A549 (cell line): Measurements from ENCODE around the gene NECTIN1. TPM values are rescaled to one million over a fixed set of nuclear protein-coding genes. Genes with fewer than 3 reads are reported as not detected.

Experiments used
- ATAC-seq, 2 experiments: fragments of 200-7000 bp in 1 of 2; fragments of >200 bp in 1 of 2; cut with Nextera tagmentation in 1 of 2; cut with Tn5 transposase in 1 of 2; 3 replicates each; pipeline versions ENCODE4 v1.8.0 to v1.9.1; 2018 to 2020; ENCODE audit warnings: mild to moderate bottlenecking in 1 of 2, moderate library complexity in 1 of 2
- CTCF ChIA-PET: fragments of 300-600 bp; sonication (Branson Sonifier 250); formaldehyde crosslinking; extraction: SDS; loops from one replicate; lab custom pipeline; 2021; ENCODE audit warnings: antibody characterized with exemption, inconsistent platforms; lab: Yijun Ruan, JAX
- POLR2A ChIA-PET: fragments of 350-600 bp; formaldehyde crosslinking; extraction: SDS; loops from one replicate; lab custom pipeline; 2021; ENCODE audit warnings: antibody characterized with exemption, inconsistent platforms; lab: Yijun Ruan, JAX
- DNase-seq, 2 experiments: peaks; one replicate each; pipeline versions ENCODE4 v3.0.0 to v3.0.0-alpha.2; 2011 to 2016; ENCODE audit warnings: low read depth in 1 of 2, low spot score in 1 of 2
- FAIRE-seq: peaks from 2 replicates; lab custom pipeline; 2011; peaks lifted over from hg19 to GRCh38; lab: Jason Lieb, UNC
- H3K27ac ChIP-seq, 2 experiments: fragments of >200 bp; sonication (Bioruptor Twin); formaldehyde crosslinking; 3 replicates each; pipeline ENCODE4 v1.5.1; 2016 to 2017
- H3K4me1 ChIP-seq: fragments of >200 bp; sonication (Bioruptor Twin); formaldehyde crosslinking; 3 replicates; pipeline ENCODE4 v1.6.1; 2016
- H3K4me2 ChIP-seq: fragments of >200 bp; sonication (Bioruptor Twin); formaldehyde crosslinking; 3 replicates; pipeline ENCODE4 v1.6.1; 2016
- H3K4me3 ChIP-seq: fragments of >200 bp; sonication (Bioruptor Twin); formaldehyde crosslinking; 3 replicates; pipeline ENCODE4 v1.5.1; 2016
- H3K9me3 ChIP-seq: fragments of >200 bp; sonication (Bioruptor Twin); formaldehyde crosslinking; 3 replicates; pipeline ENCODE4 v1.6.1; 2016
- CBX2 ChIP-seq: fragments of 200-600 bp; sonication (generic); IDR thresholded peaks from 2 replicates; pipeline ENCODE4 v1.6.1; 2016; ENCODE audit warnings: low read depth, mild to moderate bottlenecking, borderline replicate concordance
- CBX8 ChIP-seq: fragments of 200-600 bp; sonication (generic); IDR thresholded peaks from 2 replicates; pipeline ENCODE4 v1.6.1; 2016
- CEBPB ChIP-seq, 2 experiments: fragments of >200 bp in 1 of 2; sonication (Bioruptor Twin) in 1 of 2; formaldehyde crosslinking in 1 of 2; IDR thresholded peaks; 2 replicates each; pipeline ENCODE4 v1.6.1; 2012 to 2016
- EHF ChIP-seq: fragments of 250-450 bp; sonication (Bioruptor Pico); IDR thresholded peaks from 2 replicates; pipeline ENCODE4 v1.5.0; 2020; ENCODE audit warnings: mild to moderate bottlenecking
- EHMT2 ChIP-seq: fragments of 200-600 bp; sonication (generic); IDR thresholded peaks from 2 replicates; pipeline ENCODE4 v1.6.1; 2016; ENCODE audit warnings: antibody characterized with exemption, low read depth, mild to moderate bottlenecking, moderate library complexity
- EP300 ChIP-seq, 2 experiments: fragments of >200 bp; sonication (Bioruptor Twin); formaldehyde crosslinking; IDR thresholded peaks; 2 replicates in 1 of 2; 3 replicates in 1 of 2; pipeline ENCODE4 v1.6.1; 2016 to 2017
- ESRRA ChIP-seq: fragments of 150-350 bp; IDR thresholded peaks from 2 replicates; pipeline ENCODE4 v1.6.1; 2014; ENCODE audit warnings: mild to moderate bottlenecking, low read length, borderline replicate concordance
- FOSL2 ChIP-seq, 2 experiments: fragments of 450-650 bp in 1 of 2; fragments of >200 bp in 1 of 2; sonication (Bioruptor Twin) in 1 of 2; formaldehyde crosslinking; IDR thresholded peaks; 2 replicates each; pipeline versions ENCODE4 v1.5.0 to v1.6.1; 2016 to 2020; ENCODE audit warnings: mild to moderate bottlenecking in 1 of 2, moderate library complexity in 1 of 2
- FOXS1 ChIP-seq: fragments of 250-450 bp; sonication (Bioruptor Pico); IDR thresholded peaks from 2 replicates; pipeline ENCODE4 v1.5.0; 2020; ENCODE audit warnings: mild to moderate bottlenecking, moderate library complexity
- HDAC2 ChIP-seq: fragments of 200-600 bp; sonication (generic); IDR thresholded peaks from 2 replicates; pipeline ENCODE4 v1.6.1; 2016
- HEYL ChIP-seq: fragments of 250-450 bp; sonication (Bioruptor Pico); IDR thresholded peaks from 2 replicates; pipeline ENCODE4 v1.8.0; 2021; ENCODE audit warnings: mild to moderate bottlenecking, moderate library complexity
- HOXB5 ChIP-seq: fragments of 250-450 bp; sonication (Bioruptor Pico); IDR thresholded peaks from 2 replicates; pipeline ENCODE4 v1.5.0; 2020; ENCODE audit warnings: mild to moderate bottlenecking, moderate library complexity
- JUNB ChIP-seq: fragments of >200 bp; sonication (Bioruptor Twin); formaldehyde crosslinking; IDR thresholded peaks from 2 replicates; pipeline ENCODE4 v1.6.1; 2016
- MAFK ChIP-seq: fragments of 450-650 bp; IDR thresholded peaks from 2 replicates; pipeline ENCODE4 v1.6.1; 2014; ENCODE audit not compliant: partially characterized antibody
- MAZ ChIP-seq: fragments of 150-350 bp; IDR thresholded peaks from 2 replicates; pipeline ENCODE4 v1.6.1; 2014; ENCODE audit warnings: antibody characterized with exemption, low read depth, low read length, borderline replicate concordance
- NFE2L2 ChIP-seq: fragments of 150-350 bp; conservative IDR thresholded peaks from 2 replicates; pipeline ENCODE4 v1.6.1; 2014; ENCODE audit warnings: low read length
- NPAS2 ChIP-seq: fragments of 250-450 bp; sonication (Bioruptor Pico); IDR thresholded peaks from 2 replicates; pipeline ENCODE4 v1.8.0; 2022; ENCODE audit warnings: mild to moderate bottlenecking, moderate library complexity, borderline replicate concordance
- POLR2AphosphoS2 ChIP-seq: conservative IDR thresholded peaks from 2 replicates; pipeline ENCODE4 v1.6.1; 2012; ENCODE audit warnings: low read length, improper control_type of control experiment, inconsistent platforms
- RAD21 ChIP-seq, 2 experiments: fragments of >200 bp in 1 of 2; sonication (Bioruptor Twin) in 1 of 2; formaldehyde crosslinking in 1 of 2; IDR thresholded peaks in 1 of 2; conservative IDR thresholded peaks in 1 of 2; 2 replicates in 1 of 2; 3 replicates in 1 of 2; pipeline ENCODE4 v1.6.1; 2012 to 2018; ENCODE audit warnings: inconsistent platforms in 1 of 2
- RNF2 ChIP-seq: fragments of 200-600 bp; sonication (generic); IDR thresholded peaks from 2 replicates; pipeline ENCODE4 v1.6.1; 2016; ENCODE audit warnings: low read depth, mild to moderate bottlenecking, antibody characterized with exemption, moderate library complexity, borderline replicate concordance
- SREBF2 ChIP-seq: fragments of 450-650 bp; IDR thresholded peaks from 2 replicates; pipeline ENCODE4 v1.6.1; 2014; ENCODE audit warnings: mild to moderate bottlenecking, moderate library complexity
- TFCP2L1 ChIP-seq: fragments of 250-450 bp; sonication (Bioruptor Pico); IDR thresholded peaks from 2 replicates; pipeline ENCODE4 v1.5.0; 2021; ENCODE audit warnings: mild to moderate bottlenecking
- WGBS: methylation state at CpG from one replicate; pipeline ENCODE4 v1.1.6; 2017; ENCODE audit errors: missing lambda C conversion rate; 5-methylcytosine and 5-hydroxymethylcytosine counted together
- polyA plus RNA-seq, 4 experiments: library from polyadenylated mRNA; depleted of rRNA in 3 of 4; stranded (reverse); fragments of >200 nt; fragmentation: RNase III in 1 of 4; extraction: RNeasy Plus Mini Kit Qiagen cat#74134 plus additional on column Dnase treatment in 1 of 4; gene quantifications; 2 replicates in 3 of 4; 3 replicates in 1 of 4; pipeline ENCODE4 v1.2.3, GENCODE V29; 2011 to 2017
- TF ChIP-seq, protein P1 (sequence below): fragments of >200 bp; sonication (Bioruptor Twin); formaldehyde crosslinking; IDR thresholded peaks from 2 replicates; pipeline ENCODE4 v1.6.1; 2016
- TF ChIP-seq, protein P2 (sequence below): fragments of 450-650 bp; IDR thresholded peaks from 2 replicates; pipeline ENCODE4 v1.6.1; 2014; ENCODE audit warnings: antibody characterized with exemption
- TF ChIP-seq, protein P3 (sequence below): fragments of 250-450 bp; sonication (Bioruptor Pico); IDR thresholded peaks from 2 replicates; pipeline ENCODE4 v1.5.0; 2021; ENCODE audit warnings: mild to moderate bottlenecking, moderate library complexity, borderline replicate concordance

The NECTIN1 gene
- polyA plus RNA-seq, 2 of the 4 experiments (the other 2 are of a cell fraction): 2.2 to 5.5 TPM

DNA sequence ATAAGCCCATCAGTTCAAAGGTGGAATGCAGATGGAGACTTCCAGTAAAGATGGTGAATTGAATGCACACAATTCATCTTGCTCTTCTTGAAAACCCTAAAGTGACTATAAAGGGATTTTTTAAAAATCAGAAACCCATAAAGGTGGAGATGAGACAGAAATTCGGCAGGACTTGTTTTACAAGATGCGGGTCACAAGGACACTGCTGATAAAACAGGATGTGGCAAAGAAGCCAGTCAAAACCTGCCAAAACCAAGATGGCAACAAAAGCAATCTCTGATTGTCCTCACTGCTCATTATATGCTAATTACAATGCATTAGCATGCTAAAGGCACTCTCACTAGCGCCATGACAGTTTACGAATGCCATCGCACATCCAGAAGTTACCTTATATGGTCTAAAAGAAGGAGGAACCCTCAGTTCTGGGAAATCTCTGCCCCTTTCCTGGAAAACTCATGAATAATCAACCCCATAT is 137.1 kb downstream of the NECTIN1 start (continued):
- TF ChIP-seq FOSL2 (IDR thresholded peaks at IDR 0.05): no peak
- TF ChIP-seq FOSL2 (CRISPR knock-in tag; IDR thresholded peaks at IDR 0.05): no peak
- TF ChIP-seq RAD21 (conservative IDR thresholded peaks at IDR 0.05 in 1 of 2, IDR thresholded peaks at IDR 0.05 in 1 of 2): no peak
- TF ChIP-seq NFE2L2: no peak
- TF ChIP-seq EHMT2: no peak
- TF ChIP-seq EHF (CRISPR knock-in tag): no peak
- no peak for TF ChIP-seq TFCP2L1 (CRISPR knock-in tag)
- TF ChIP-seq, protein P1, sequence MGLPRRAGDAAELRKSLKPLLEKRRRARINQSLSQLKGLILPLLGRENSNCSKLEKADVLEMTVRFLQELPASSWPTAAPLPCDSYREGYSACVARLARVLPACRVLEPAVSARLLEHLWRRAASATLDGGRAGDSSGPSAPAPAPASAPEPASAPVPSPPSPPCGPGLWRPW: no peak
- TF ChIP-seq POLR2AphosphoS2: no peak
- no peak for TF ChIP-seq MAFK
- TF ChIP-seq HDAC2: no peak
- TF ChIP-seq, protein P2, sequence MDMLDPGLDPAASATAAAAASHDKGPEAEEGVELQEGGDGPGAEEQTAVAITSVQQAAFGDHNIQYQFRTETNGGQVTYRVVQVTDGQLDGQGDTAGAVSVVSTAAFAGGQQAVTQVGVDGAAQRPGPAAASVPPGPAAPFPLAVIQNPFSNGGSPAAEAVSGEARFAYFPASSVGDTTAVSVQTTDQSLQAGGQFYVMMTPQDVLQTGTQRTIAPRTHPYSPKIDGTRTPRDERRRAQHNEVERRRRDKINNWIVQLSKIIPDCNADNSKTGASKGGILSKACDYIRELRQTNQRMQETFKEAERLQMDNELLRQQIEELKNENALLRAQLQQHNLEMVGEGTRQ: no peak
- TF ChIP-seq JUNB: no peak
- TF ChIP-seq, all 56 proteins: peak for 0

DNA sequence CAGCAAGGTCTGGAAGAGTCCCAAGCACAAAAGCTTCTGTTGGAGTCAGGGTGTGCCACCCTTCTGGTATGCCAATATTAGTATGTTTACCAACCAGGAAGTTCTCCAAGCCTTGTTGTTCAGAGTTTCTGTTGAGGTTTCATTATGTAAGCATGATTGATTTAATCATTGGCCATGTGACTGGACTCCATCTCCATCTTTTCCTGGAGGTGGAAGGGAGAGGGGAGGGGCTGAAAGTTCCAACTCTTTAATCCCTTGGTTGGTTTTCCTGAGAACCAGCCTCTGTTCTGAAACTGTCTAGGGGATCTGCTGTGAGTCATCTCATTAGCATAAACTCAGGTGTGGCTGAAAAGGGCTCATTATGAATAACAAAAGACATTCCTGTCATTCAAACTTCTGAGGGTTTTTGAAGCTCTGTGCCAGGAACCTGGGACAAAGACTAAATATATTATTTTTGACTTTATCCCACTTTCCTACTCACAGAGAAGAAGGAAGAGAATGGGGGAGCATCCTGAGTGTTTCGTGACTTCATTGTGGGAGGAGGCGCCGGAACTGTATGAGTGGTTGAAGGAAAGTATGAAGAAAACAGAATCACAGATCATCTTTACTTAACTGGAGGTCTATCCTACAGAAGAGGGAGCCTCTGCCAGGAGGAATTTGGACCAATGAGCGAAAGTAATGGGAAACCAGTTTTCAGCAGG is 138.2 kb downstream of the NECTIN1 start:
- FAIRE-seq (no peak), DNase-seq (peak in 1 of 2 experiments; percentile 21), ATAC-seq (no peak)
- ChIA-PET CTCF (no interaction called here), POLR2A (no interaction called here)
- 77% methylated on average over 4 of the region's 4 CpGs for WGBS
- H3K4me3 ChIP-seq: no peak overlapping the region
- no peaks in the 10 kb centered on the region for H3K9me3 ChIP-seq
- no peaks in the 10 kb centered on the region for H3K4me1 ChIP-seq
- H3K4me2 ChIP-seq: no peak overlapping the region
- H3K27ac ChIP-seq: no peak overlapping the region
- TF ChIP-seq TFCP2L1 (CRISPR knock-in tag) (no peak), EP300 (IDR thresholded peaks at IDR 0.05) (no peak), HEYL (no peak), CEBPB (IDR thresholded peaks at IDR 0.05) (no peak), NPAS2 (CRISPR knock-in tag) (no peak), MAZ (no peak)
- TF ChIP-seq, protein P2: no peak; the same call in 1 of the 2 replicates

DNA sequence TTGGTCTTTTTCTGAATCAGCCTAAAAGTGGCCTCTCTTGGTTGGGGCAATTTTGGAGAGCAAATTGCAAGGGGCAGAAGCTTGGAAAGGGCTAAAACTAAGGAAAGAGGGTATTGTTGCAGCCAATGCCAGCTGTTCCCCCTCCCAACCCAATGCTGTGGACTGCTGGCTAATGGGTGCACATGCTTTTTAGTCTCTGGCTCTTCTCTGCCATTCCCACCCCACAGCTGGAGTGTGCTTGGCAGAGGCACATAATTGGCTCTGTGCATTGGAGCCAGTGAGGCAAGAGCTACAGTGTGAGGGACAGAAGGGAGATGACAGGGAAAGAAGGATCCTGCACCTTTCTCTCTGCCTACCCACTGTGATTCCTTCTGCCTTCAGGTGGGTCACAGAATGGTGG is 140.0 kb downstream of the NECTIN1 start:
- POLR2A ChIA-PET: no interaction called here
- Histone ChIP-seq H3K4me1 (no peaks in the 10 kb centered on the region), H3K9me3 (no peaks in the 10 kb centered on the region), H3K27ac (no peak overlapping the region), H3K4me2 (no peak overlapping the region), H3K4me3 (no peak overlapping the region)
- no peak for ATAC-seq
- TF ChIP-seq ESRRA (no peak), HOXB5 (CRISPR knock-in tag) (no peak), CBX2 (no peak), RNF2 (no peak), SREBF2 (no peak), FOXS1 (CRISPR knock-in tag) (no peak), CBX8 (no peak)
- TF ChIP-seq, protein P3, sequence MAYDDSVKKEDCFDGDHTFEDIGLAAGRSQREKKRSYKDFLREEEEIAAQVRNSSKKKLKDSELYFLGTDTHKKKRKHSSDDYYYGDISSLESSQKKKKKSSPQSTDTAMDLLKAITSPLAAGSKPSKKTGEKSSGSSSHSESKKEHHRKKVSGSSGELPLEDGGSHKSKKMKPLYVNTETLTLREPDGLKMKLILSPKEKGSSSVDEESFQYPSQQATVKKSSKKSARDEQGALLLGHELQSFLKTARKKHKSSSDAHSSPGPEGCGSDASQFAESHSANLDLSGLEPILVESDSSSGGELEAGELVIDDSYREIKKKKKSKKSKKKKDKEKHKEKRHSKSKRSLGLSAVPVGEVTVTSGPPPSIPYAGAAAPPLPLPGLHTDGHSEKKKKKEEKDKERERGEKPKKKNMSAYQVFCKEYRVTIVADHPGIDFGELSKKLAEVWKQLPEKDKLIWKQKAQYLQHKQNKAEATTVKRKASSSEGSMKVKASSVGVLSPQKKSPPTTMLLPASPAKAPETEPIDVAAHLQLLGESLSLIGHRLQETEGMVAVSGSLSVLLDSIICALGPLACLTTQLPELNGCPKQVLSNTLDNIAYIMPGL: no peak
- CTCF ChIA-PET: no interaction called here
- FAIRE-seq: no peak
- DNase-seq: no peak
